Neural progenitor cell (in vitro differentiated cells): ENCODE measurements around the gene SLC20A1. TPM values are rescaled to one million over a fixed set of nuclear protein-coding genes. Genes with fewer than 3 reads are reported as not detected.

Experiments used
- DNase-seq: peaks from one replicate; pipeline ENCODE4 v3.0.0-alpha.2; 2016; ENCODE audit warnings: low spot score
- H2AFZ ChIP-seq: fragments of 200-600 bp; sonication (generic); replicated peaks from 2 replicates; pipeline ENCODE4 v1.6.1; 2016; ENCODE audit warnings: antibody characterized with exemption
- H3F3A ChIP-seq: fragments of 200-600 bp; sonication (generic); 2 replicates; pipeline ENCODE4 v1.6.1; 2016; ENCODE audit warnings: antibody characterized with exemption, low read depth
- H3K27ac ChIP-seq: fragments of 200-600 bp; sonication (generic); 2 replicates; pipeline ENCODE4 v1.5.1; 2016; ENCODE audit warnings: mild to moderate bottlenecking
- H3K27me3 ChIP-seq: fragments of 200-600 bp; sonication (generic); 2 replicates; pipeline ENCODE4 v1.6.1; 2016; ENCODE audit warnings: mild to moderate bottlenecking, moderate library complexity
- H3K36me3 ChIP-seq: fragments of 200-600 bp; sonication (generic); 2 replicates; pipeline ENCODE4 v1.5.1; 2016
- H3K4me1 ChIP-seq: fragments of 200-600 bp; sonication (generic); 2 replicates; pipeline ENCODE4 v1.6.1; 2016; ENCODE audit warnings: mixed run types
- H3K4me2 ChIP-seq: fragments of 200-600 bp; sonication (generic); 2 replicates; pipeline ENCODE4 v1.6.1; 2016
- H3K4me3 ChIP-seq: fragments of 200-600 bp; sonication (generic); 2 replicates; pipeline ENCODE4 v1.5.1; 2016
- H3K79me2 ChIP-seq: fragments of 200-600 bp; sonication (generic); 2 replicates; pipeline ENCODE4 v1.6.1; 2016; ENCODE audit warnings: low read depth
- H3K9ac ChIP-seq: fragments of 200-600 bp; sonication (generic); 2 replicates; pipeline ENCODE4 v1.6.1; 2016
- H3K9me3 ChIP-seq: fragments of 200-600 bp; sonication (generic); 2 replicates; pipeline ENCODE4 v1.5.1; 2016; ENCODE audit warnings: low read depth
- H4K20me1 ChIP-seq: fragments of 200-600 bp; sonication (generic); 2 replicates; pipeline ENCODE4 v1.6.1; 2016; ENCODE audit warnings: low read depth
- H3K27ac Mint-ChIP-seq: 3 replicates; pipeline ENCODE4 v1.8.0; 2021; ENCODE audit warnings: mixed read lengths
- H3K27me3 Mint-ChIP-seq: 2 replicates; pipeline ENCODE4 v1.8.0; 2022; ENCODE audit warnings: low read depth, mild to moderate bottlenecking, inconsistent platforms, moderate library complexity, mixed read lengths; ENCODE audit not compliant: insufficient read depth
- H3K36me3 Mint-ChIP-seq: 3 replicates; pipeline ENCODE4 v1.8.0; 2021; ENCODE audit warnings: mixed read lengths
- H3K4me1 Mint-ChIP-seq: 3 replicates; pipeline ENCODE4 v1.8.0; 2021; ENCODE audit warnings: mixed read lengths
- H3K4me3 Mint-ChIP-seq: 3 replicates; pipeline ENCODE4 v1.8.0; 2021; ENCODE audit warnings: mild to moderate bottlenecking, moderate library complexity, mixed read lengths
- H3K9me3 Mint-ChIP-seq: 3 replicates; pipeline ENCODE4 v1.8.0; 2020; ENCODE audit warnings: mixed read lengths
- CTCF ChIP-seq: fragments of 200-600 bp; sonication (generic); IDR thresholded peaks from 2 replicates; pipeline ENCODE4 v1.5.1; 2017; ENCODE audit warnings: antibody characterized with exemption, mild to moderate bottlenecking
- EZH2 ChIP-seq: fragments of 200-600 bp; sonication (generic); IDR thresholded peaks from 2 replicates; pipeline ENCODE4 v1.6.1; 2017; ENCODE audit warnings: antibody characterized with exemption, mild to moderate bottlenecking, moderate library complexity
- EZH2phosphoT487 ChIP-seq: fragments of 200-600 bp; sonication (generic); IDR thresholded peaks from 2 replicates; pipeline ENCODE4 v1.6.1; 2017; ENCODE audit warnings: antibody characterized with exemption
- total RNA-seq: library from RNA; depleted of rRNA; stranded (reverse); fragments of >200 nt; gene quantifications from 2 replicates; pipeline ENCODE4 v1.2.3, GENCODE V29; 2015; ENCODE audit warnings: low replicate concordance

SLC20A1 gene
- total RNA-seq, 1 donor from 2014 or later: 61.1 TPM

GRCh38 chr2:112694182-112694581, 48.4 kb downstream of the SLC20A1 start:
- Histone ChIP-seq H3K4me2 (no peak overlapping the region), H3K9me3 (no peaks in the 10 kb centered on the region), H3K79me2 (no peaks in the 10 kb centered on the region), H3K4me3 (no peak overlapping the region), H3K27ac (no peak overlapping the region), H2AFZ (no peak overlapping the region), H3K27me3 (no peaks in the 10 kb centered on the region), H3K4me1 (no peaks in the 10 kb centered on the region), H3K36me3 (no peaks in the 10 kb centered on the region), H3K9ac (no peak overlapping the region), H4K20me1 (no peaks in the 10 kb centered on the region), H3F3A (no peaks in the 10 kb centered on the region)
- no peak for DNase-seq
- peaks cover 11% of the 10 kb centered on the region for H3K4me1 Mint-ChIP-seq
- no peaks in the 10 kb centered on the region for H3K9me3 Mint-ChIP-seq
- H3K4me3 Mint-ChIP-seq: no peak overlapping the region
- no peak overlapping the region for H3K27ac Mint-ChIP-seq
- TF ChIP-seq EZH2 (no peak), EZH2phosphoT487 (no peak), CTCF (no peak)
- no peaks in the 10 kb centered on the region for H3K36me3 Mint-ChIP-seq
- no peaks in the 10 kb centered on the region for H3K27me3 Mint-ChIP-seq

- Mint-ChIP-seq H3K4me3 (no peak overlapping the region), H3K36me3 (no peaks in the 10 kb centered on the region), H3K27me3 (no peaks in the 10 kb centered on the region), H3K9me3 (no peaks in the 10 kb centered on the region), H3K4me1 (no peaks in the 10 kb centered on the region), H3K27ac (no peak overlapping the region)
- Histone ChIP-seq H3K4me1 (no peaks in the 10 kb centered on the region), H3K9ac (no peak overlapping the region), H3F3A (no peaks in the 10 kb centered on the region), H3K4me3 (no peak overlapping the region), H3K36me3 (no peaks in the 10 kb centered on the region), H4K20me1 (no peaks in the 10 kb centered on the region), H3K27ac (no peak overlapping the region), H2AFZ (no peak overlapping the region), H3K79me2 (no peaks in the 10 kb centered on the region), H3K27me3 (no peaks in the 10 kb centered on the region), H3K9me3 (no peaks in the 10 kb centered on the region), H3K4me2 (no peak overlapping the region)
- TF ChIP-seq EZH2phosphoT487 (no peak), EZH2 (no peak), CTCF (no peak)
- DNase-seq: no peak
Measured at GRCh38 chr2:112698834-112699515, 53.2 kb downstream of the SLC20A1 start.

- no peak for TF ChIP-seq CTCF
- no peak for TF ChIP-seq EZH2phosphoT487
- TF ChIP-seq EZH2: no peak
- H3K4me3 Mint-ChIP-seq: no peak overlapping the region
- Histone ChIP-seq H3K27ac (no peak overlapping the region), H3K79me2 (no peaks in the 10 kb centered on the region), H3K9me3 (no peaks in the 10 kb centered on the region), H4K20me1 (no peaks in the 10 kb centered on the region), H3K4me3 (no peak overlapping the region), H3K4me1 (no peaks in the 10 kb centered on the region), H3K36me3 (no peaks in the 10 kb centered on the region), H3K4me2 (no peak overlapping the region), H2AFZ (no peak overlapping the region), H3F3A (no peaks in the 10 kb centered on the region), H3K9ac (no peak overlapping the region), H3K27me3 (no peaks in the 10 kb centered on the region)
- peaks cover 2% of the 10 kb centered on the region for H3K27me3 Mint-ChIP-seq
- H3K4me1 Mint-ChIP-seq: no peaks in the 10 kb centered on the region
- no peak for DNase-seq
- H3K27ac Mint-ChIP-seq: no peak overlapping the region
- no peaks in the 10 kb centered on the region for H3K9me3 Mint-ChIP-seq
- H3K36me3 Mint-ChIP-seq: no peaks in the 10 kb centered on the region
Measured at GRCh38 chr2:112699984-112700667, 54.4 kb downstream of the SLC20A1 start.
